Stimulated activated CD8-positive, alpha-beta memory T cell treated with anti-CD3 and anti-CD28 coated beads, Interleukin-12 subunit alpha, Interleukin-12 subunit beta, amount 100 ng/mL, for 24 hours (primary cell): Measurements from ENCODE around the gene DNAH3.
"Not testable (repeated sequence)": the region's sequence is repeated elsewhere in the genome, so short reads cannot be mapped to it uniquely, and the experiment has no call there.

Source experiments
- DNase-seq: peaks from one replicate; pipeline ENCODE4 v3.0.0-alpha.2; 2020; ENCODE audit errors: extremely low read depth

The DNAH3 gene

DNA sequence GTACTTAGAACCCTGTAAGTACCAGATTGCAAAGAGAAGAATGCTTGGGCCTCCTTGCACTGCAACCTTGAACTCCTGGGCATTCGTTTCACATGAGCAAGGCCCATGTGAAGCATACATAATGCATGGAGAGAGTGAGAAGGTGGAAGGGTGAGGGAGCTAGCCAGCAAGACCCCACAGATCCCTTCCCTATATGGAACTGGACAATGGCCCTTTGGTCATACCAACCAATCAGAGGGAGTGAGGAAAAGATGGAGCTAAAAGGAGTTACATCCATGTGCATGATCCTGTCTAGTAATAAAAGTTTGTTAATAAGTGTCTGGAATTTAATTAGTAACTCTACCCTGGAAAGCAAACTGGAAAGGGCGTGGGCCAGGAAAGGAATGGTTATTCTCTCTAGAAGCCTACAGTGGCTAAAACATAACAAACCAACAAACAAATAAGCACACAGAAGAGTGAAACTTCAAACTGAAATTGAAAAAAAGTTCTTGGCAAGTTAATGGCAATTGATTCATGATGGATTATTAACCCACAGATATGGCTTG, 29.6 kb downstream of the DNAH3 start:
- no peak for DNase-seq

DNA sequence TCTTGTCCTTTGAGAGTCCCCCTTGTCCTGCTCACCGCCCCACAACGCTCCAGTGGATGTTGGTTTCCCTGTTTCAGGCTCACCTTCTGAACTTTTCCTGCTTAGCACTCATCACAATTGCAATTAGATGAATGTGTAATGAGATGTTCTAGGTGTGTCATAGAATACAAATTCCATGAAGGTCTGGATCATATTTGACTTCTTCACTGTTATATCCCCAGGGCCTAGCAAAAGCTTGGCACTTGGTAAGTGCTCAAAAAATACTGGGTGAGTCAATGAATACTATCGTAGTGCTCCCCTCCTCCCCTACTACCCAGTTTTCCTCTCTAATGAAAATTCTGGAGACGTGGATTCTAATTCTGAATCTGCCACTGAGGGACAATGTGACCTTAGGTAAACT, 33.1 kb downstream of the DNAH3 start:
- no peak for DNase-seq

GRCh38 chr16:21116148-21116693, 34.4 kb downstream of the DNAH3 start:
- no peak for DNase-seq

- DNase-seq: not testable (repeated sequence)
These were observed 35.1 kb downstream of the DNAH3 start for GRCh38 chr16:21115551-21115950.

- DNase-seq: no peak
These were observed 46.4 kb downstream of the DNAH3 start for GRCh38 chr16:21103941-21104860.

GRCh38 chr16:21101631-21102420, 48.8 kb downstream of the DNAH3 start:
- no peak for DNase-seq

- DNase-seq: no peak
These were observed 50.2 kb downstream of the DNAH3 start for GRCh38 chr16:21100447-21100846.

DNA sequence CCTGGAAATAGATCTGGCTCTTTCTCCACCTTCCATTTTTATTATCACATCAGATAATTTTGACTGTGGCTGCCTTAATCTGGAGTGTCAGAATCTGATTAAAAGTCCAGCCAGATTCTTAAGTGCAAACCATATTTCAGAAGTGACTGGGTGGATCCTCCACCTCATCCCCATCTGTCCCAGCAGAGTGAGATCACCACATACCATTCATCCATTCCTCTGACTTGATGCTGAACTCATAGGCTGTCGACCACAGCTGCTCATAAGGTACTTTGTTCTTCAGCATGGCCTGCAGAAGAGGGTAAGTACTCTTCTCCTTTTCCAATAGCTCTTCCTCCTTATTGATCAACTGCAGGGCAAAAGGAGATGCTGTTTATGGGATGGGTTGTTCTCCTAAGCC, 53.5 kb downstream of the DNAH3 start:
- no peak for DNase-seq

- not testable (repeated sequence) for DNase-seq
These were observed 55.9 kb downstream of the DNAH3 start for GRCh38 chr16:21094719-21095118.

GRCh38 chr16:21092951-21093350, 57.7 kb downstream of the DNAH3 start:
- DNase-seq: no peak

- no peak for DNase-seq
These were observed 61.8 kb downstream of the DNAH3 start for GRCh38 chr16:21088646-21089538.

- DNase-seq: no peak
These were observed 62.5 kb downstream of the DNAH3 start for GRCh38 chr16:21088143-21088542.

- DNase-seq: no peak
These were observed 65.9 kb downstream of the DNAH3 start for GRCh38 chr16:21084631-21085225.

DNA sequence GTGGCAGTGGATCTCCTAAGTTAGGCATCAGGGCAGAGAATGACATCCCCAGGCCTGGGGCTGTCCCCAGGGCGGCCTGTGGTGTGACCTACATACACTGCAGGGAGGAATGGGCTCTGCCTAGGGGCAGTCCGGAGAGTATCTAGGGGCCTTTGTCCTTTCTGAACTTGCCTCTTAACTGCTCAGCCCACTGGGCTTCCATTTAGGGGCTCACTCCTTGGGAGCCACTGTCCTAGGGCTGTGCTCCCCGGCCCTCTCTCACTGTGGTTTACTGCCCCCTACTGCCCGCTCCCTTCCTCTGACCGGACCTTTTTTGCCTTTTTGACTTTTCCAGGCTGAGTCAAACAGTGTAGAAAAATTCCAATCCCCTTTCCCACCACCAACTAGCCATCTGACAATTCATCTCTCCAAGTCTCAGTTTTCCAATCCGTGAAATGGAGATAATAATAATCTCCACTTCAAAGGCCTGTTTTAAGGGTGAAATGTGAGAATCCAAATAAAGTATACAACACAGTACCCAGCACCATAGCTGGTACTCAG, 66.8 kb downstream of the DNAH3 start:
- no peak for DNase-seq

- no peak for DNase-seq
These were observed 69.3 kb downstream of the DNAH3 start for GRCh38 chr16:21081329-21081728.

- no peak for DNase-seq
These were observed 72.1 kb downstream of the DNAH3 start for GRCh38 chr16:21078563-21078962.

DNA sequence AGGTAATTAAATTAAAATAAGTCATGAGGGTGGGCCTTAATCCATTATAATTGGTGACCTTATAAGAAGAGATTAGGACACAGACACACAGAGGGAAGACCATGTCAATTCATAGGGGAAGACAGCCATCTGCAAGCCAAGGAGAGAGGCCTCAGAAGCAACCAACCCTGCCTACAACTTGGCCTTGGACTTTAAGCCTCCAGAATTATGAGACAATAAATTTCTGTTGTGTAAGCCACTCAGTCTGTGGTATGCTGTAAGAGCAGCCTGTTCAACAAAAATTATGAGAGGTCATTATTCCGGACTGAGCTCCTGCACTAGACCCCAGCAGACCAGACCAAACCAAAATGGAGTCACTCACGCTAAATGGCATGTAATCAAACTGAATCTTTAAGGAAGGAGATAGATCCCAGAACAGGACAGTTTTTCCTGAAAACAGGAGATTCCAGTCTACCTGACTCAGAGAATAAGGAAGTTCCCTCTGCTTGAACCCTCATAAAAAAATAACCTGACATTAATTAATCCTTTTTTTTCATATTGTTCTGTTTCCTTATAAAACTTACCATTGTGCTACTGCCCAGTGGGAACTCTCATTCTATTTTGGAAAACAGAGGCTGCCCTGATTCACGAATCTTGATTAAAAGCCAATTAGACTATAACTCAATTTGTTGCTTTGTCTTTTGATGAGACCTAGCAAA, 74.3 kb downstream of the DNAH3 start:
- DNase-seq: no peak

GRCh38 chr16:21075252-21075651, 75.4 kb downstream of the DNAH3 start:
- no peak for DNase-seq

DNA sequence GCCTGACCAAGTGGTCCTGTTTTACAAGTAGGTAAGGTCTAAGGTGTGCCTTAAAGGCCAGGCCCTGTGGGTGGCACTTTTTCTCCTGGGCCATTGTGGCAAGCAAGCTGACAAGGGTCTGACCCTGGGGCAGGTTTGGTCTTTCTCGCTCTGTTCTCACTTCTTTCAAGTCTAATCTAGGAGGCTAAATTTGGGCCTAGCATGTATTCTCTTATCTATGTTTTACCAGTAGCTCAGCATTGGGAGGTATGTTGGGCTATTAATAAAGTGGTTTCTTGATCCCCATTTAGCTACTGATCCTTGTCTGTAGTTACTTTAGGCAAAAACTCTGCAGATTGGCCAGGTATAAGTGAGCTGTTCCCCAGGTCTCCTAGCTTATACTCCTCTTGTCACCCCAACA, 77.7 kb downstream of the DNAH3 start:
- DNase-seq: no peak

DNA sequence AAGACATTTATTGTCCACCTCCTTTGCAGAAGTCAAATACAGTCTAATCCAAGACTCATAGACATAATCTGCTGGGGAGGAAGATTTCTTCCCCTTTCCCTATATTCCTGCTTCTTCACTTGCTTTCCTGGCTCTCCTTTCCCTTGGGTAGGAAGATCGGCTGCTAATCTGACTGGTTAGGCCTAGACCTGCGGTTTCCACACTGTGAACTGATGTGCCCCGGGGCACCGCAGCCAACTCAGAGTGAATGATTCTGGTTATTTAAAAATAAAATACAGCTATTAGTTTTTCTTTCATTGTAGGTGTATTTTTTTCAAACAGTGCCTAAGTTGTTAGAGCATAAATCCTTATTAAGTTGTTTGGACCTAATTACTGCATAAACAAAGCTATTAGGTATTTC, 78.9 kb downstream of the DNAH3 start:
- no peak for DNase-seq
